Measurements from ENCODE around the gene CYBA. TPM values are rescaled to one million over a fixed set of nuclear protein-coding genes. Genes with fewer than 3 reads are reported as not detected.

CYBA gene
- total RNA-seq, 1 donor from 2014 or later = 63.7 TPM

DNA sequence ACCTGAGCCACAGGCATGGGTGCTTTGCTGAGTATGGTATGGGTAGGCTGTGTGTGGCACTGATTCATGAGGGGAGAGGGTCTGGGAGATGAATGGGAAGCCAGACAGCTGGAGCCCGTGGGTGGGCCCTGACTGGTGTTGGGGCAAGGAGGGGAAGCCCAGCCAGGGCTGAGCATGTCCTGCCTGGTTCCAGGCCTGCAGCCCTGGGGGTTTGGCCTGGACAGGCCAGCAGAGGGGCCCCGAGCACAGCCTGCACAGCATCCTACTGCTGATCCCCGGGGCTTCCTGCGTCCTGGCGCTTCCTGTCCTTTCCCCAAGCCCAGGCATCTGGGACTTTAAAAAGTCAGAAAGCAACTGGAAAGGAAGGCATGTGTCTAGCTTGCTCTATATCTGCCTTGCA lies 16.6 kb upstream of the CYBA start:
- ATAC-seq (no peak), DNase-seq (ENCODE audit: missing footprints) (no peak)
- intact Hi-C loops (cut with DNase I) = no loop called here

DNA sequence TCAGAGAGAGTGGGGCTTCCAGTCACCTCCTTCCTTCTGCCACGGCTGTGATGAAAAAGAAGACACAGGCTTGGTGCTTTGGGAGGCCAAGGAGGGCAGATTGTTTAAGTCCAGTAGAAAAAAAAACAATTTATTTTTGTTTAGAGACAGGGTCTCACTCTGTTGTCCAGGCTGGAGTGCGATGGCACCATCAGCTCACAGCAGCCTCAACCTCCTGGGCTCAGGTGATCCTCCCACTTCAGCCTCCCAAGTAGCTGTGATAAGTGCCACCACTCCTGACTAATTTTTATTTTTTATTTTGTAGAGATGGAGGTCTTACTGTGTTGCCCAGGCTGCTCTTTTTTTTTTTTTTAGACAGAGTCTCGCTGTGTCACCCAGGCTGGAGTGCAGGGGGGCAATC lies 14.7 kb upstream of the CYBA start:
- no peak for ATAC-seq
- DNase-seq (ENCODE audit: missing footprints) = no peak
- intact Hi-C loops (cut with DNase I) = no loop called here

DNA sequence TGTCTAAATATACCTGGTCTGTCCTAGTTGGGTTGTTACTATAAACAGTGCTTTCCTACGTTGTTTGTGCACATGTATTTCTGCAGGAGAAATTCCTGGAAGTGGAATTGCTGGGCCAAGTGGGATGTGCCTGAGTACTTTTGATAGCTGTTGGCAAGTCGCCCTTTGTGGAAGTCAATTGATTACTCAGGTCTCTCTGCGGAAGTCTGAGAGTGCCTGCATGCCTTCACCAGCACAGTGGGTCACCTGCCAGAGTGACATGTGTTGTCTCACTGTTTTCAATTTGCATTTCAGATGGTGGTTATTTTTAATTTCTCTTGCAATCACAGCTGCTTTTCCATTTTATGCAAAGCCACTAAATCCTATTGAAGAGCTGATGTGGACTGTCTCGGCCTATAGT lies 14.3 kb upstream of the CYBA start:
- DNase-seq (ENCODE audit: missing footprints) (no peak), ATAC-seq (no peak)

DNA sequence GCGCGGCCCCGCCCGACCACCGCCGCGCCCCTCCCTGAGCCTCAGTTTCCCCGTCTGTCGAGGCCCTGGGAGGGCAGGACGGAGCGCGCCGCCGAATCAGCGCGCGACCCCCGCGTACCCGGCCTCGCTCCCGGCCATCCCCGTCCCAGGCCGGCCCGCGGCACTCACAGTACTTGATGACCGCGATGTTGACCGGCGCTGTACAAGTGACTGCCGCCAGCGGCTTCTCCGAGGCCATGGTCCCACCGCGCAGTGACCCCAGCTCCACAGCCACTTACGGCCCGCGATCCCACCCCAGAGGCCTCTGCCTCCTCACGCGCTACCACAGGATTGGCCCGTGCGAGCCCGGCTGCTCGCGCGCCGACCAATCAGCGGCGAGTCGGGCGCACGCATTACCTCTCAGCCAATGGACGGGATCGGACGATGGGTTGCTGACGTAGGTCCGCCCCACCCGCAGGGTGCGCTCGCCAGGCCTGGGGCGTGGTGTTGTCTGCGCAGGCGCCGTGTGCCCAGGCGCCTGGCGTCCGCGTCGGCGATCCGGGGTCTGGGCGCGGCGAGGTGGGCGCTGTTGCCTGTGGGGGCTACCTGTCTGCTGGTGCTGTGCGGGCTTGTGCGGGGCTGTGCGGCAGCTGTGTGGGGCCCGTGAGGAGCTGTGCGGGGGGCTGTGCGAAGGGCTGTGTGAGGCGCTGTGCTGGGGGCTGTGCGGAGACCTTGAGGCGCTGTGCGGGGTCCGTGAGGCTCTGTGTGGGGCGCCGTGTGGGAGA lies 12.2 kb upstream of the CYBA start, which contains the start of gene MVD:
TSS of gene MVD (minus strand) at position 249 of the 764 bp plus-strand sequence. CDS start at position 238, 11 bp downstream.
- ATAC-seq = peak; percentile 99
- intact Hi-C loops (cut with DNase I) = loop anchor here (1.0 kb wide), 1 partner anchor 93 kb away; the partner anchor contains the start of gene ZC3H18
- peak; percentile 98 for DNase-seq (ENCODE audit: missing footprints)

More for the DNA sequence above, 14.3 kb upstream of the CYBA start:
- intact Hi-C loops (cut with DNase I) = no loop called here

DNA sequence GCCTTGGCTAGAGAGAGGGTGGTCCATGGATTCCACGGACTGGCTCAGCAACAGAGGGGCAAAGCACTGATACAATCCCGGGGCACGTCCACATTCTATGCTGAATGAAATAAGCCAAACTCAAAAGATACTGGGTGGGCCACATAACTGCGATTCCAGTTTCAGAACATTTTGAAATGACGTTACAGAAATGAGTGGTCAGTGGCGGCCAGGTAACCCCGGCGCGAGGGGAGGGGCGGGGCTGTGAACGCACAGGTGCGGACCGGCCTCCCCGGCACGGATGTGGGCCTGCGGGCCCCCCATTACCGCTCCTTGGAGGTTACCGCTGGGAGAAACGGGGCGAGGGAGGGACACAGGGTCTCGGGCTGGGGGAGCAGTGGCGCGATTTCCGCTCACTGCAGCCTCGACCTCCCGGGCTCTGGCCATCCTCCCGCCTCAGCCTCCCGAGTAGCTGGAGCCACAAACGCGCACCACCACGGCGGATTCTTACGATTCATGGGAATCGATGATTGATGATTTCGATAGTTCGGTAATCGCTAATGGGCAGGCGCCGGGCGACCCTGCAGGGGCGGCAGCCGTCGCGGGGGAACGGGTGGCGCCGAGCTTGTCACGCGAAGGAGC lies 11.5 kb upstream of the CYBA start:
- DNase-seq (ENCODE audit: missing footprints) = no peak
- intact Hi-C loops (cut with DNase I) = no loop called here
- no peak for ATAC-seq

DNA sequence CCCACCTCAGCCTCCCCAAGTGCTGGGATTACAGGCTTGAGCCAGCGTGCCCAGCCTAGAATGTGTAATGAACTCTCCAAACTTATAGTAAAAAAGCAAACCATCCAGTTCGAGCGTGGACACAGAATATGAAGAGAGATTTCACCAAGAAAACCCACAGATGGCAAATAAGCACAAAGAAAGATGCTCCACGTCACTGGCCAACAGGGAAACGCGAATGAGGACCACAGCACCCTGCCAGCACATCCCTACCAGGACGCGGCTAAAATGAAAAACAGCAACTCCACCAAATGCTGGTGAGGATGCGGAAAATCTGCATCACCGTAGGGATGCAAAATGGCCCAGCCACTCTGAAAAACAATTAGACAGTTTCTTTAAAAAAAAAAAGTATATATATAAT lies 10.6 kb upstream of the CYBA start:
- intact Hi-C loops (cut with DNase I) = no loop called here
- ATAC-seq (no peak), DNase-seq (ENCODE audit: missing footprints) (no peak)

DNA sequence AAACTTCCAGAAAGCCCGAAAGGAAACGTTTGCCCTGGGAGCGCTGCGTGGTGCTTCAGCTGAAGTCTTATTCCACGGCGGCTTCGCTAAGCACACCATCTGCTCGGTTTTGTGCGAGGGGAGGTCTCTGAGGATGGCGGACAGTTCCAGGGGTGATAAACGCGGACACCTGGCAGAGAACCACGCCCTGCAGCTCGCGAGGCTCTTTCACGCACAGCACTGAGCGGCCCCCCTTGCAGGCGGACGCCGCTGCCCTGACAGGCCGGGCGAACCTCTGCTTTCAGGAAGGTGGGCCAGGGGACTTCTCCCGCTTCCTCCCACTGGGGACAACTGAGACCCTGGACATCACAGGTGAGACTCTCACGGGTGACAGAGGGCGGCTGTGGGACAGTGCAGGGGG lies 8.3 kb upstream of the CYBA start:
- DNase-seq (ENCODE audit: missing footprints) (no peak), ATAC-seq (no peak)
- intact Hi-C loops (cut with DNase I) = no loop called here

DNA sequence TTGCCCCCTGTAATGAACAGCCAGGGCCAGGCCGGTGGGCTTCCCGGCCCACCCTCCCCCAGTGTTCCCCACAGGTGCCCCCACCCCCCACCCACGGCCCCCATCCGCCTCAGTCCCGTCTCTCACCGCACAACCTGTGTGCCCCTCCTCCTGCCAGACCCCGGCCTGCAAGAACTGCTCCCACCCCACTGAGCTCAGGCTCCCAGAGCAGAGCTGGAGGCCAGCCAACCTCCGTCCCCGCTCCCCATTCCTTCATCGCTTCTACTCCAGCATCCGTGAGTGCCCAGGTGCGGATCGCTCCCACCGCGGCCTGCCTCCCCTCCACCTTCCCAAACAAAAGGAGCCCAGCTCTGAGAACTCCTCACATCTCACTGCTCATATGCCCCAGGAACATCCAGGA lies 7.9 kb upstream of the CYBA start:
- intact Hi-C loops (cut with DNase I) = no loop called here
- ATAC-seq = no peak
- no peak for DNase-seq (ENCODE audit: missing footprints)

DNA sequence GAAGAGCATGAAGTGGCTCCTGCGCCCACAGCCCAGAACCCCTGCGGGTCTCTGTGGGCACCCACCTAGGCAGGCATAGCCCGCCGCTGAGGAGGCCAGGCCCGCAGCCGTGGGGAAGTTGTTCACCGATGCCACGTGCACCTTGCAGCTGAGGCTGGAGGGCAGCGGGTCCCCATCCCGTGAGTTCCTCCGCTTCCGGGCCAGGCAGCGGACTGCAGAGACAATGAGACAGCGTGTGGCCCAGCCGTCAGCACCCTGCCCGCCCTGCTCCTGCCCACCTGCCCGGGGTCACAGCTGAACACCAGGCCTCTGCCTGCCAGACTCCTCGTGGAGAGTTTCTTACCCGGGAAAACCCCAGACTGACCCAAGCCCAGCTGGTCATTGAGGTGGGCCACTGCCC lies 6.5 kb upstream of the CYBA start:
- ATAC-seq (no peak), DNase-seq (ENCODE audit: missing footprints) (no peak)
- intact Hi-C loops (cut with DNase I) = no loop called here

DNA sequence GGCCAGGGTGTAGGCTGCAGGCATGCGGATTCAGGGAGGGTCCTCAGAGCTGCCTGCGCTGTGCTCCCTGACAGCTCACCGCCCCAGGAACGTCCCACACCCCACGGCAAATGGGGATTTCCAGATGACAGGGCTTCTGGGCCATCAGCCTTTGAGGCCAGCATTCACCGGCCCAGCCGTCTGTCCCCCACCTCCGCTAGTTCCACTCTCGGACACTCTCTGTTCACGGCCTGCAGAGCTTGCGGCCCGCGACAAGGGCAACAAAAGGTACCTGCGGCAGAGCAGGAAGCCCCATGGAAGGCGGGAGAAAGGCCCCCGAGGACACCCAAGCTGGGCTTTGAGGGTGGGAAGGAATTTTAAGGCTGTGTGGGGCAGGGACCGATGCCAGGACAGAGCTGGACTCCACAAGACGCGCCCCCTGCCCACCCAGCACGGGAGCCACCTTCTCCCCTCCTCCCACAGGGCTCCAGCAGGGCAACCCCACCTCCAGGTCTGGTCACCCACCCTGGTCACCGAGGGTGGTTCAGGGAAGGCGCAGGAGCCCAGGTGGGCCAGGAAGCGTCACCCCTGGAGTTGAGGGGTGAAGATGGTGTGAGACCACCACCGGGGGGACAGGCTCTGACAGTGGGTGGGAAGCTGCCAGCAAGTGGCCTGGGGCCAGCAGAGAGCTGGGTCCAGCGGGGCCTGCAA lies 5.6 kb upstream of the CYBA start:
- DNase-seq (ENCODE audit: missing footprints) (no peak), ATAC-seq (no peak)
- intact Hi-C loops (cut with DNase I) = no loop called here

DNA sequence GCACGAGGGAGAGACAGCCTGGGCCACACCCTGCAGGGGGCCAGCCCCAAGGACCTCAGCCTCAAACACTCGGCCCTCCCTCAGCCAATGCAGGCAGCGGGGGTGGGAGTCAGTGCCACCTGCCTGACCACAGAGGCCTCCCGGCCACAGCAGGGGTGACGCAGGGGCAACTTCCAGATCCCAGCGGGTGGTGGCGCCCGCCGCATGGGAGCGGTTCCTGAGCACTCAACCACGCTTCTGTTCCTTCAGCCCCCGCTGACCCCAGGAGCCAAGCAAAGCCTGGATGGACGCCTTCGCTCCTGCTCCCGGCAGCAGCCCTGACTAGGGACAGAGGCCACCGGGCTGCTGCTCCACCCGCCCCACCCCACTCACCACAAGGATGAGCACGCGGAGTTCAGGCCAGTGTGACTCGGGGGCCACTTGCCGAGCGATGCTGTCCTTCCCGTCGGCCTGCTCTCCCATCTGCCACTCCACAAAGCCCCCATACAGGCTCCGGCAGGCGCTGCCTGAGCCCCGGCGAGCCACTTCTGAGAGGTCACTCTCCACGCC lies 5.0 kb upstream of the CYBA start:
- intact Hi-C loops (cut with DNase I) = no loop called here
- ATAC-seq (no peak), DNase-seq (ENCODE audit: missing footprints) (no peak)

DNA sequence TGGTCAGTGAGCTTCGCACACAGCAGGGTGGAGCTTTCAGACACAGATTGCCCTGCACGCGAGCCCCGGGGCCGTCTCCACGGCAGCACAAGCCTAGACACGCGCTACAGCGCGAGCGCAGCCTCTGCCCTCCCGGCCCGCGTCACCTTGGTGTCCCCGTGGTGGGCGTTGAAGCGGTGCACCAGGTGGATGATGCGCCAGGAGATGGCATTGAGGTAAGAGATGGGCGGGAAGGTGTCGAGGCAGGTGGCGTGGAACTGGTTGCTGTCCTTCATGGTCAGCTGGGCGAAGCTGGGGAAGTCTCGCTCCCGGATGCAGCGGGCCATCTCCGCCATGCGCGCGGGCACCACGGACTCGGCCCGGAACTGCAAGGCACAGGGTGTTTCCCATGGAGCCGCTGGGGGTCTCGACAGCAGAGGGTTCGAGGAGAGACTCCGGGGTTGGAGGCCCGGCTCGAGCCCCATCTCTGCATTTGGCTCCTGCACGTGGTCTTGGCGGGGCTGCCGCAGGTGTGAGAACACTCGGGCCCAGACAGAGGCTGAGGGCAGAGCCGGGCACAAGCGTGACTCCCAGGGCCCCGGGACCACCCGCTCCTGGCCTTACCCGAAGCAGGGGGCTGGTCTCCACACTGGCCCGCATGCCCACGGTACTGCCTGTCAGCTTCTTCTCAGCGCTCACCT lies 4.3 kb upstream of the CYBA start:
- ATAC-seq = no peak
- intact Hi-C loops (cut with DNase I) = no loop called here
- no peak for DNase-seq (ENCODE audit: missing footprints)

DNA sequence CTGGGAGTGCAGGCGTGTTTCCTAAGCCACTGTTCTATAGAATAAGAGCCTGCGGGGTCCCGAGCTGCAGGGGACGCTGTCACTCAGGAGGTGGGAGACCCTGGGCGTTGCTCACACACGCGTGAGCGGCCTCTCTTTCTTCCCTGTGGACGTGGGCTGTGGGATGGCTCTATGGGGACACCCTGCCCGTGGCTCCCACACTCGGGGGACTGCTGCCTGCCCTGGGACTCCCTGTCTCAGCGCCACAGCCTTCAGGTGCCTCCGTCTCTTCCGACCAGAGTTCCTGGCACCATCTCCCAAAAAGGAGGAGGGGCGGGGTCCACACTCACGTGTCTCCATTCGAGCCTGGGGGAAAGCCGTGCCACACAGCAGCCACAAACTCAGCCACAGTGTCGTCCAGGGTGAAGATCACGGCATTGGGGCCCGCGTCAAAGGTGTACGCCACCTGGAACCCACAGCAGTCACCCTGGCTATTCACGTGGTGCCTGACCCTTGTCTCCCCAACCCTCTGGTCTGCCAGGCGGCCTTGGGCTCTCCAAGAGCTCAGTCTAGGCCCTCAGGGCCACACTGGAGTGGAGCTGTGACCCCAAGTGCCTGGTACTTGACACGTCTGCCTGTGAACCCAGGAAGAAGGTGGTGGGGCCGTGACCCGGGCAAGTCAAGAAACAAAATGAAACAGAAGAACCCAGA lies 3.7 kb upstream of the CYBA start:
- no peak for ATAC-seq
- DNase-seq (ENCODE audit: missing footprints) = no peak
- intact Hi-C loops (cut with DNase I) = no loop called here

DNA sequence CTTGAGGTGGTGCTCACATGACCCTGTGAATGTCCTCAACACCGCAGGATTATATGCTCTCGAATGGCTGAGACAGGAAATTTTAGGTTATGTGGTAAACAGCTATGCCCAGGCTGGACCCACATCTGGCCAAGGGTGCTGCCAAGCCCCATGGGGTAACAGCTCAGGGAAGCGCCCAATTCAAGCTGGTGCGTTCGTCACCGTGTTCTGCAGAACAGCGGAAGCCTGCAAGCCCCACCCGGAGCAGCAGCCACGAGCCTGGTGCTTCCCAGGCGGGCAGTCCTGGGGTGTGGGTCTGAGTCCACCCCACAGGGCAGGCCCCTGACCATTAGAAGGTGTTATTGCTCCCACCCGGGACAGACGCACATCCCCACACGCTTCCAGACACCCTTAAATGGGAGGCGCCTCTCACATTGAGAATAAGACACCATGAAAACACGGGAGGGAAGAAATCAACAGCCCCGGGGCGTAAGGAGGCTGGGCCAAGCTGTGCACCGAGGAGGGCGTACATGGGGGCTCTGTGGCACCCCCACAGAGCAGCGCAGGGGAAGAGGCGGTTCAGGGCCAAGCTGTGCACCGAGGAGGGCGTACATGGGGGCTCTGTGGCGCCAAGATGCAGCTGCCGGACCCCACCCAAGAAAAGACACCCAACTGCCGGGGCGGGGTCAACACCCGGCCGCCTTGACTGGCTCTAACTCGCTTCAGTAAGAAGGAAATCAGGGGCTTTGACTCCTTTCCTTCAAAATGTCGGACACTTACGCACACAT lies 2.9 kb upstream of the CYBA start:
- ATAC-seq (no peak), DNase-seq (ENCODE audit: missing footprints) (no peak)
- intact Hi-C loops (cut with DNase I) = no loop called here

DNA sequence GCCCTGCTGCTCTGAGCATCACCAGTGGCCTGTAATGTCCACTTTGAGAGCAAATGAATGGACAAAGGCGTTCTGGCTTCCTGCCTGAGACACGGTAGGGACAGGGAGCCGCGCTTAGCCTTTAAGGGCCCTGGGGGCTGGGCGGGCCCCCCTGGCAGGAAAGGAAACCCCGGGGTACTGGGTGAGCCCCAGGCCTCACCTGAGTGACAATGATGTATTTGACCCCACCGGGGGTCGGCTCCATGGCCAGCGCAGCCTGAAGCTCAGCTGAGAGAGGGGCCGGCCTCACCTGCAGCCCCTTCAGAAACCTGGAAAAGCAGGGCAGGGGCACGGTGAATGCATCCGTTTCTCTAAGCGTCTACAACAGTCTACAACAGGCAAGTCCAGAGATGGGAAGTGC lies 2.2 kb upstream of the CYBA start:
- intact Hi-C loops (cut with DNase I) = no loop called here
- ATAC-seq (no peak), DNase-seq (ENCODE audit: missing footprints) (no peak)

DNA sequence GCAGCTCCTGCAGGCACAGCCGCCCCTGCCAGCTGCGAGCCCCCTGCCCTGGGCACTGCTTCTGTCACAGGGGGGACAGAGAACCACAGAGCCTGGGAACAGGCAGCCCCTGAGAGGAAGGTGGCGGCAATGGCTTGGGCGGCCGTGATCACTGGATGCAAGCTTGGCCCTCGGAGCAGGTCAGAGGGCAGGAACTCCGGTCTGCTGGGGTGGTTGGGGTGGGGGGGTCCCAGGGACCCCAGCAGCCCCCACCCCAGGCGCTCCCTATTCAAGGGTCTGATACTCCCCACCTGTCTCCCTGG lies 1.9 kb upstream of the CYBA start:
- intact Hi-C loops (cut with DNase I) = no loop called here
- DNase-seq (ENCODE audit: missing footprints) (no peak), ATAC-seq (no peak)

DNA sequence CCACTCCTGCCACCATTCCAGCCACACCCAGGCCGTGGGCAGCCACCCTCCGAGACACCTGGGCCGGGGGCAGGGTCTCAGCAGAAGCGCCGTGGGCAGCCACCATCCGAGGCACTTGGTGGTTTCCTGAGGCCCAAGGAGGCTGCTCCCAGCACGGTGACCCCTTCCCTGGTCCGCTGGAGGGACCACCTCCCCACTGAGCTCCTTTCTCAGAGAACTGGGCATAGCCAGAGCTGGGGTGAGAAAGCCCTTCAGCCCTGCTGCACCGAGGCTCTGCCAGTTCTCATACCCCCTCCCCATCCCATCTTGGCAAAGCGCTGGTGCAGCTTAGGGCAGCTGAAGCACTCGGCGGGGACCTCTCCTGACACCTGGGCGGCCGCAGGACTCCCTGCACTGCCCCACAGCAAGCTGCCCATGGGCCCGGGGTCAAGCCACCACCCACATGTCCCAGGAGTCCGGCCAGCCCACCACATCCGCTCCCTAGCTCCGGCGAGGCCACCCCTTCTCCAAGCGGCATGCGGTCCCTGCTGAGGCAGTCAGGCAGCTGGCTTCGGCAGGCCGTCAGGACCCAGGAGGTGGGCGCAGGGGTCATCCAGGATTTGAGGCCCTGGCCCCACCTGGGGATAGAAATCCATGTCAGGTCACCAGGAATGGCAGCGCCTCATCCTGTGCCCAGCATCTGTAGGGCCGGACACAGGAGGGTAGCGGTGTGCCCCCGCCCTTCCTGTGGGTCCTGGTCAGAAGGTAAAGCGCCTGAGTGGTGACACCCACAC lies 1.3 kb upstream of the CYBA start:
- intact Hi-C loops (cut with DNase I) = no loop called here
- DNase-seq (ENCODE audit: missing footprints) (no peak), ATAC-seq (no peak)
